Stromal cell of bone marrow (primary cell): Measurements from ENCODE around the gene ARMH4.
"Not testable (repeated sequence)": the region's sequence is repeated elsewhere in the genome, so short reads cannot be mapped to it uniquely, and the experiment has no call there.

Experiments
- DNase-seq: peaks from one replicate; pipeline ENCODE4 v3.0.0-alpha.2; 2012; ENCODE audit warnings: low read depth

The ARMH4 gene

GRCh38 chr14:58143106-58143505 lies 8.9 kb downstream of the ARMH4 start:
- DNase-seq = no peak

GRCh38 chr14:58141893-58142292 lies 10.1 kb downstream of the ARMH4 start:
- no peak for DNase-seq

- DNase-seq = no peak
Observed at GRCh38 chr14:58138714-58139482, 13.1 kb downstream of the ARMH4 start.

GRCh38 chr14:58138031-58138713 lies 13.8 kb downstream of the ARMH4 start:
- no peak for DNase-seq

GRCh38 chr14:58133739-58134138 lies 18.3 kb downstream of the ARMH4 start:
- DNase-seq = no peak

- peak; percentile 6 for DNase-seq
Observed at GRCh38 chr14:58131386-58131785, 20.6 kb downstream of the ARMH4 start.

GRCh38 chr14:58130116-58130782 lies 21.8 kb downstream of the ARMH4 start:
- DNase-seq = no peak

GRCh38 chr14:58129208-58129607 lies 22.8 kb downstream of the ARMH4 start:
- no peak for DNase-seq

GRCh38 chr14:58128416-58128815 lies 23.6 kb downstream of the ARMH4 start:
- no peak for DNase-seq

GRCh38 chr14:58122546-58122945 lies 29.5 kb downstream of the ARMH4 start:
- not testable (repeated sequence) for DNase-seq

GRCh38 chr14:58121530-58122186 lies 30.4 kb downstream of the ARMH4 start:
- DNase-seq = no peak

GRCh38 chr14:58119381-58119780 lies 32.6 kb downstream of the ARMH4 start:
- no peak for DNase-seq

GRCh38 chr14:58118097-58118815 lies 33.8 kb downstream of the ARMH4 start:
- DNase-seq = no peak

GRCh38 chr14:58109744-58110143 lies 42.3 kb downstream of the ARMH4 start:
- no peak for DNase-seq

GRCh38 chr14:58108717-58109116 lies 43.3 kb downstream of the ARMH4 start:
- no peak for DNase-seq

- DNase-seq = peak; percentile 43
Observed at GRCh38 chr14:58107947-58108552, 44.0 kb downstream of the ARMH4 start.

- DNase-seq = no peak
Observed at GRCh38 chr14:58107041-58107440, 45.0 kb downstream of the ARMH4 start.

GRCh38 chr14:58106446-58106845 lies 45.6 kb downstream of the ARMH4 start:
- no peak for DNase-seq

GRCh38 chr14:58104808-58105207 lies 47.2 kb downstream of the ARMH4 start:
- DNase-seq = peak; percentile 33

- DNase-seq = peak; percentile 51
Observed at GRCh38 chr14:58100735-58101368, 51.2 kb downstream of the ARMH4 start.

GRCh38 chr14:58099682-58100081 lies 52.3 kb downstream of the ARMH4 start:
- DNase-seq = no peak
